Progenitor cell of endocrine pancreas (in vitro differentiated cells): ENCODE measurements around the gene TRPM3. TPM values are rescaled to one million over a fixed set of nuclear protein-coding genes. Genes with fewer than 3 reads are reported as not detected.

Experiments used
- DNase-seq: peaks from one replicate; pipeline ENCODE4 v3.0.0; 2021; ENCODE audit warnings: low spot score; ENCODE audit not compliant: unreplicated experiment
- H3K27ac Mint-ChIP-seq: 2 replicates; pipeline ENCODE4 v1.8.0; 2021; ENCODE audit warnings: mild to moderate bottlenecking, moderate library complexity, mixed read lengths
- H3K27me3 Mint-ChIP-seq: 2 replicates; pipeline ENCODE4 v1.8.0; 2021; ENCODE audit warnings: mixed read lengths
- H3K36me3 Mint-ChIP-seq: 2 replicates; pipeline ENCODE4 v1.8.0; 2022; ENCODE audit warnings: mixed read lengths; ENCODE audit not compliant: insufficient read depth
- H3K4me1 Mint-ChIP-seq: 2 replicates; pipeline ENCODE4 v1.8.0; 2021; ENCODE audit warnings: low read depth, mixed read lengths
- H3K4me3 Mint-ChIP-seq: 2 replicates; pipeline ENCODE4 v1.8.0; 2021; ENCODE audit warnings: low read depth, mild to moderate bottlenecking, moderate library complexity, mixed read lengths
- H3K9me3 Mint-ChIP-seq: 2 replicates; pipeline ENCODE4 v1.8.0; 2021; ENCODE audit warnings: low read depth, mixed read lengths
- CTCF ChIP-seq: fragments of 200-600 bp; sonication (generic); IDR thresholded peaks from one replicate; pipeline ENCODE4 v1.5.0; 2021; ENCODE audit warnings: antibody characterized with exemption, mild to moderate bottlenecking; ENCODE audit not compliant: unreplicated experiment
- total RNA-seq: library from RNA; stranded (reverse); gene quantifications from 2 replicates; pipeline ENCODE4 v1.2.1, GENCODE V29; 2021

The TRPM3 gene
- total RNA-seq, 1 donor from 2014 or later, result 1.6 TPM

GRCh38 chr9:71073494-71073893 is 47.9 kb downstream of the TRPM3 start:
- Mint-ChIP-seq H3K27me3 (no peaks in the 10 kb centered on the region), H3K9me3 (peaks cover 3% of the 10 kb centered on the region), H3K4me1 (no peaks in the 10 kb centered on the region), H3K27ac (no peak overlapping the region), H3K36me3 (no peaks in the 10 kb centered on the region), H3K4me3 (no peak overlapping the region)
- DNase-seq, result no peak
- no peak for TF ChIP-seq CTCF

DNA sequence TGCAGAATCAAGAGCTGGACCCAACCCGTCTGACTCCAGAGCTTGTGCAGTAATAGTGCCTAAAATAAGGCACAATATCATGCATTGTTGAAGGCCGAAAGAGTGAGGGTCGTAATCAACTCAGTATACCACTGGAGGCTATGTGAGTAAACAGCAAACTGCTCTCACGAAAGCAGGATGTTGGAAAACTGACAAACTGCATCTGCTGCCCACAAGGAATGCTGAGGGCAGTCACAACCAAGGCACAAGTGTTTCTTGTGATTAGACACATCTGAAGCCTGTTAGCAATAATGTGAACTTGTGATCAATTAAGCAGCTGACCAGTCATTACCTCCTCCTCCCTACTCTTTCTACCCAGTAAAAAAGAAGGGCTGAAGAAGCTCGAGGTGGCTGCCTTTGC is 48.8 kb downstream of the TRPM3 start:
- no peak overlapping the region for H3K27ac Mint-ChIP-seq
- DNase-seq, result no peak
- H3K27me3 Mint-ChIP-seq, result no peaks in the 10 kb centered on the region
- H3K4me3 Mint-ChIP-seq, result no peak overlapping the region
- H3K36me3 Mint-ChIP-seq, result no peaks in the 10 kb centered on the region
- no peak for TF ChIP-seq CTCF
- H3K4me1 Mint-ChIP-seq, result no peaks in the 10 kb centered on the region
- H3K9me3 Mint-ChIP-seq, result peaks cover 3% of the 10 kb centered on the region

DNA sequence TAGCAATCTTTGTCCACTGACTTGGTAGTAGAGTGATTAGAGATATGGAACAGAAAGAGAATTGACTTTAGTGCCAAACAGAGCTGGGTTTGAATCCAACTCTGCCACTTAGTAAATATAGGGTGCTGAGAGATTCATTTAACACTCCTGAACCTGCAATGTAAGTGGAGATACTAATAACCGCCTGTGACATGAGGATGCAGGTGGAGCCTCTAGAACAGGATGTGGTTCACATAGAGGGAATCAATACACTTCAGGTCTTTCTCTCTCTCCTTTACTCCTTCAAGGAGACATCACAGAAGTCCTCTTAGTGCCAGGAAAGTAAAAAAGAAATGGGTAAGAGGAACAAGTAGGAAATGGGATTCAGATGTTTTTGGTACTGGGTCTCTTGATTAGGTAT is 49.8 kb downstream of the TRPM3 start:
- Mint-ChIP-seq H3K36me3 (no peaks in the 10 kb centered on the region), H3K27me3 (no peaks in the 10 kb centered on the region), H3K4me1 (no peaks in the 10 kb centered on the region), H3K9me3 (peaks cover 3% of the 10 kb centered on the region), H3K4me3 (no peak overlapping the region), H3K27ac (no peak overlapping the region)
- TF ChIP-seq CTCF, result no peak
- no peak for DNase-seq

GRCh38 chr9:71058660-71059059 is 62.8 kb downstream of the TRPM3 start:
- Mint-ChIP-seq H3K27ac (no peak overlapping the region), H3K4me3 (no peak overlapping the region), H3K36me3 (no peaks in the 10 kb centered on the region), H3K27me3 (no peaks in the 10 kb centered on the region), H3K9me3 (peaks cover 5% of the 10 kb centered on the region), H3K4me1 (no peaks in the 10 kb centered on the region)
- no peak for TF ChIP-seq CTCF
- DNase-seq, result no peak

GRCh38 chr9:71052287-71052686 is 69.1 kb downstream of the TRPM3 start:
- H3K27ac Mint-ChIP-seq, result no peak overlapping the region
- H3K4me3 Mint-ChIP-seq, result no peak overlapping the region
- no peak for TF ChIP-seq CTCF
- no peaks in the 10 kb centered on the region for H3K27me3 Mint-ChIP-seq
- H3K36me3 Mint-ChIP-seq, result no peaks in the 10 kb centered on the region
- no peaks in the 10 kb centered on the region for H3K9me3 Mint-ChIP-seq
- DNase-seq, result no peak
- no peaks in the 10 kb centered on the region for H3K4me1 Mint-ChIP-seq
